OCI-LY7 (cell line): Measurements from ENCODE around the gene FAM193A.

Experiments used
- CTCF ChIP-seq: fragments of 200-600 bp; sonication (generic); conservative IDR thresholded peaks from 2 replicates; pipeline ENCODE4 v1.5.1; 2014; ENCODE audit warnings: mild to moderate bottlenecking, antibody characterized with exemption, low read length, moderate library complexity, mixed read lengths
- EZH2phosphoT487 ChIP-seq: fragments of 200-600 bp; sonication (generic); IDR thresholded peaks from 2 replicates; pipeline ENCODE4 v1.6.1; 2018; ENCODE audit warnings: low read depth, borderline replicate concordance, mild to moderate bottlenecking, mixed run types, antibody characterized with exemption, low read length, moderate library complexity, mixed read lengths

- TF ChIP-seq CTCF (no peak), EZH2phosphoT487 (no peak)
These were observed 161.6 kb downstream of the FAM193A start for GRCh38 chr4:2697995-2698414.
